Loucy (cell line): ENCODE results near the gene NEIL1.

ENCODE experiments used
- H2AFZ ChIP-seq: fragments of 200-600 bp; sonication (generic); 2 replicates; pipeline ENCODE4 v1.6.0; 2016; ENCODE audit warnings: antibody characterized with exemption, mild to moderate bottlenecking, low read length, moderate library complexity
- H3F3A ChIP-seq: fragments of 200-600 bp; 2 replicates; pipeline ENCODE4 v1.6.0; 2016; ENCODE audit warnings: antibody characterized with exemption, low read depth, mild to moderate bottlenecking
- H3K27me3 ChIP-seq: fragments of 200-600 bp; sonication (generic); 2 replicates; pipeline ENCODE4 v1.6.1; 2014; ENCODE audit warnings: low read length, mild to moderate bottlenecking; ENCODE audit not compliant: insufficient read depth, poor library complexity, severe bottlenecking
- H3K36me3 ChIP-seq: fragments of 200-600 bp; sonication (generic); 2 replicates; pipeline ENCODE4 v1.6.1; 2016; ENCODE audit warnings: low read length; ENCODE audit not compliant: insufficient read depth
- H3K4me1 ChIP-seq: fragments of 200-600 bp; sonication (generic); 2 replicates; pipeline ENCODE4 v1.5.1; 2014; ENCODE audit warnings: low read length, mild to moderate bottlenecking; ENCODE audit not compliant: insufficient read depth, poor library complexity, severe bottlenecking
- H3K4me2 ChIP-seq: fragments of 200-600 bp; sonication (generic); 2 replicates; pipeline ENCODE4 v1.6.0; 2014; ENCODE audit warnings: antibody characterized with exemption, low read length, low read depth, mild to moderate bottlenecking; ENCODE audit not compliant: poor library complexity, severe bottlenecking
- H3K4me3 ChIP-seq: fragments of 200-600 bp; sonication (generic); 2 replicates; pipeline ENCODE4 v1.5.1; 2014; ENCODE audit warnings: low read length, mild to moderate bottlenecking, mixed read lengths; ENCODE audit not compliant: poor library complexity, severe bottlenecking
- H3K79me2 ChIP-seq: fragments of 200-600 bp; sonication (generic); 2 replicates; pipeline ENCODE4 v1.6.1; 2014; ENCODE audit warnings: low read length; ENCODE audit not compliant: insufficient read depth
- H3K9ac ChIP-seq: fragments of 200-600 bp; sonication (generic); 2 replicates; pipeline ENCODE4 v1.6.0; 2014; ENCODE audit warnings: mild to moderate bottlenecking, low read depth, low read length, moderate library complexity; ENCODE audit not compliant: poor library complexity, severe bottlenecking
- H3K9me2 ChIP-seq: fragments of 200-600 bp; sonication (generic); replicated peaks from 2 replicates; pipeline ENCODE4 v1.6.1; 2016; ENCODE audit warnings: low read depth, low read length, mixed read lengths
- H3K9me3 ChIP-seq: fragments of 200-600 bp; sonication (generic); 2 replicates; pipeline ENCODE4 v1.6.1; 2014; ENCODE audit warnings: mild to moderate bottlenecking, antibody characterized with exemption, low read length, low read depth; ENCODE audit not compliant: insufficient read depth
- H4K20me1 ChIP-seq: fragments of 200-600 bp; sonication (generic); 2 replicates; pipeline ENCODE4 v1.6.0; 2014; ENCODE audit warnings: antibody characterized with exemption, low read length, mild to moderate bottlenecking; ENCODE audit not compliant: insufficient read depth, poor library complexity, severe bottlenecking
- CTCF ChIP-seq: fragments of 200-600 bp; sonication (generic); conservative IDR thresholded peaks from 2 replicates; pipeline ENCODE4 v1.5.1; 2014; ENCODE audit warnings: mild to moderate bottlenecking, antibody characterized with exemption, low read length
- EZH2phosphoT487 ChIP-seq: fragments of 200-600 bp; IDR thresholded peaks from 2 replicates; pipeline ENCODE4 v1.6.1; 2018; ENCODE audit warnings: antibody characterized with exemption, mild to moderate bottlenecking, moderate library complexity, borderline replicate concordance

Gene NEIL1

GRCh38 chr15:75335705-75336355 lies 11.0 kb upstream of the NEIL1 start, which contains the start of gene COMMD4:
Gene COMMD4, plus strand, starts transcription at chr15:75336063. Its CDS starts 27 bp downstream, at chr15:75336090.
- TF ChIP-seq CTCF (no peak), EZH2phosphoT487 (no peak)
- no peaks in the 10 kb centered on the region for H3K9me2 ChIP-seq
- H3K36me3 ChIP-seq: no peaks in the 10 kb centered on the region
- H3K4me2 ChIP-seq: peak within 1 kb of the TSS; percentile 92
- peak within 1 kb of the TSS; percentile 92 for H2AFZ ChIP-seq
- H3K27me3 ChIP-seq: no peaks in the 10 kb centered on the region
- no peaks in the 10 kb centered on the region for H3K9me3 ChIP-seq
- peaks cover 16% of the 10 kb centered on the region for H3K79me2 ChIP-seq
- no peaks in the 10 kb centered on the region for H4K20me1 ChIP-seq
- H3K9ac ChIP-seq: peak within 1 kb of the TSS; percentile 86
- peak within 1 kb of the TSS; percentile 92 for H3K4me3 ChIP-seq
- peaks cover 10% of the 10 kb centered on the region for H3K4me1 ChIP-seq
- no peaks in the 10 kb centered on the region for H3F3A ChIP-seq

GRCh38 chr15:75338661-75339240 lies 8.1 kb upstream of the NEIL1 start:
- Histone ChIP-seq H4K20me1 (no peaks in the 10 kb centered on the region), H3K4me2 (no peak overlapping the region), H3K9me2 (no peaks in the 10 kb centered on the region), H3K27me3 (no peaks in the 10 kb centered on the region), H3K9ac (no peak overlapping the region), H3K4me3 (no peak overlapping the region), H2AFZ (no peak overlapping the region), H3K79me2 (peaks cover 16% of the 10 kb centered on the region), H3K9me3 (no peaks in the 10 kb centered on the region), H3K36me3 (no peaks in the 10 kb centered on the region), H3K4me1 (peaks cover 10% of the 10 kb centered on the region), H3F3A (no peaks in the 10 kb centered on the region)
- TF ChIP-seq CTCF (no peak), EZH2phosphoT487 (no peak)

DNA sequence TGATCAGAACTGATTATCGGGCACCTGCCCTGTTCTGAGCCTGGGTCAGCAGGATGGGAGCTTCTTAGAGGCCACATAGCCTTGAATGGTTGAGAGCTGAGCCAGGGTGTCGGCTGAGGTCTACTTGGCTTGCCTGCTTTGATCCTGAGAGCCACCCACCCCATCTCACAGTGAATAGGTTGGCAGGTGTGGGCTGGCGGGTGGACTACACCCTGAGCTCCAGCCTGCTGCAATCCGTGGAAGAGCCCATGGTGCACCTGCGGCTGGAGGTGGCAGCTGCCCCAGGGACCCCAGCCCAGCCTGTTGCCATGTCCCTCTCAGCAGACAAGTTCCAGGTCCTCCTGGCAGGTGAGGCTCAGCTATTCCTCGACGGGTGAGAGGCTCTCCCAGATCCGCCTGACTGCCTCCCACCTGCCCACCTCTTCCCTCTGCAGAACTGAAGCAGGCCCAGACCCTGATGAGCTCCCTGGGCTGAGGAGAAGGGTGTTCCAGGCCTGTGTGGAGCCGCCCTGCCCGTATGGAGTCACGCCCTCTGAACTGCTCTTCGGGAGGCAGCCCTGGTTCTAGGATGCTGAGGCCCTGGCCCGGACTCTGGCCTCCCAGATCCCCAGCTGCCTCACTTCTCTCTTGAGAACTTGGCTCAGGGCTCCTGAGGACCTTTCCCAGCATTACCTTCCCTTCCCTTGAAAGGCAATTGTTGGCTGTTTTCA lies 7.2 kb upstream of the NEIL1 start:
- Histone ChIP-seq H3K4me1 (peaks cover 10% of the 10 kb centered on the region), H3K9ac (no peak overlapping the region), H3K79me2 (peaks cover 16% of the 10 kb centered on the region), H3F3A (no peaks in the 10 kb centered on the region), H3K9me2 (no peaks in the 10 kb centered on the region), H3K27me3 (no peaks in the 10 kb centered on the region), H3K9me3 (no peaks in the 10 kb centered on the region), H3K4me2 (no peak overlapping the region), H4K20me1 (no peaks in the 10 kb centered on the region), H3K4me3 (no peak overlapping the region), H3K36me3 (no peaks in the 10 kb centered on the region), H2AFZ (no peak overlapping the region)
- TF ChIP-seq CTCF (no peak), EZH2phosphoT487 (no peak)
